COLO829 (cell line): ENCODE measurements around the gene UCK2.

ENCODE experiments used
- DNase-seq: peaks from one replicate; pipeline ENCODE4 v3.0.0; 2012; ENCODE audit warnings: low spot score

The UCK2 gene

GRCh38 chr1:165942062-165942461 is 114.6 kb downstream of the UCK2 start:
- no peak for DNase-seq

- no peak for DNase-seq
Observed at GRCh38 chr1:165942927-165943597, 115.6 kb downstream of the UCK2 start.

GRCh38 chr1:165945911-165946310 is 118.5 kb downstream of the UCK2 start:
- DNase-seq, result no peak

GRCh38 chr1:165947797-165948455 is 120.5 kb downstream of the UCK2 start:
- DNase-seq, result no peak

- DNase-seq, result peak; percentile 37
Observed at GRCh38 chr1:165949335-165950130, 122.1 kb downstream of the UCK2 start.

GRCh38 chr1:165954940-165955339 is 127.5 kb downstream of the UCK2 start:
- DNase-seq, result no peak

GRCh38 chr1:165958306-165958705 is 130.9 kb downstream of the UCK2 start:
- no peak for DNase-seq

GRCh38 chr1:165960136-165960535 is 132.7 kb downstream of the UCK2 start:
- no peak for DNase-seq

GRCh38 chr1:165960881-165961280 is 133.5 kb downstream of the UCK2 start:
- no peak for DNase-seq
